Testis (tissue), 2 donors: ENCODE results near the gene DLGAP5.

Source experiments
- CTCF ChIP-seq, 3 experiments: fragments of 450-650 bp in 2 of 3; fragments of 200-600 bp in 1 of 3; sonication (generic) in 1 of 3; IDR thresholded peaks; one replicate each; pipeline ENCODE4 v1.5.1; 2016 to 2019; ENCODE audit warnings: antibody characterized with exemption in 3 of 3, mild to moderate bottlenecking in 2 of 3, moderate library complexity in 1 of 3
- POLR2A ChIP-seq: fragments of 450-650 bp; IDR thresholded peaks from one replicate; pipeline ENCODE4 v1.6.1; 2017; ENCODE audit warnings: antibody characterized with exemption, mild to moderate bottlenecking, moderate library complexity

- no peak for TF ChIP-seq POLR2A
- no peak for TF ChIP-seq CTCF (IDR thresholded peaks at IDR 0.05)
Measured at GRCh38 chr14:55220230-55220629, 28.8 kb upstream of the DLGAP5 start.
